ENCODE results near the gene ADGRB3. TPM values are rescaled to one million over a fixed set of nuclear protein-coding genes. Genes with fewer than 3 reads are reported as not detected.
A peak's percentile ranks its signal among the peaks of the same experiment; 100 is the strongest.

The ADGRB3 gene
- total and polyA plus RNA-seq, 5 experiments from 2014 or later: not detected

GRCh38 chr6:69216127-69216526 is 581.0 kb downstream of the ADGRB3 start:
- no peak overlapping the region for H3K4me3 Mint-ChIP-seq

GRCh38 chr6:69217343-69217742 is 582.3 kb downstream of the ADGRB3 start:
- POLR2A ChIA-PET: no interaction called here
- Mint-ChIP-seq H3K4me1 (no peaks in the 10 kb centered on the region), H3K27ac (no peak overlapping the region), H3K27me3 (no peaks in the 10 kb centered on the region), H3K9me3 (peaks cover 0 to 3% (median 0%) of the 10 kb centered on the region in 9 donors), H3K36me3 (no peaks in the 10 kb centered on the region), H3K4me3 (no peak overlapping the region)
- no peak for ATAC-seq
- no peak for DNase-seq

More at GRCh38 chr6:69216127-69216526, 581.0 kb downstream of the ADGRB3 start:
- Mint-ChIP-seq H3K27ac (no peak overlapping the region), H3K27me3 (no peaks in the 10 kb centered on the region), H3K36me3 (no peaks in the 10 kb centered on the region), H3K9me3 (peaks cover 0 to 3% (median 0%) of the 10 kb centered on the region in 9 donors), H3K4me1 (no peaks in the 10 kb centered on the region)
- POLR2A ChIA-PET: no interaction called here
- no peak for ATAC-seq
- no peak for DNase-seq

GRCh38 chr6:69220375-69220774 is 585.3 kb downstream of the ADGRB3 start:
- H3K27me3 Mint-ChIP-seq: no peaks in the 10 kb centered on the region
- no peak for DNase-seq
- no peaks in the 10 kb centered on the region for H3K4me1 Mint-ChIP-seq
- POLR2A ChIA-PET: no interaction called here
- H3K9me3 Mint-ChIP-seq: no peaks in the 10 kb centered on the region
- H3K27ac Mint-ChIP-seq: no peak overlapping the region
- ATAC-seq: no peak
- no peaks in the 10 kb centered on the region for H3K36me3 Mint-ChIP-seq
- H3K4me3 Mint-ChIP-seq: no peak overlapping the region

DNA sequence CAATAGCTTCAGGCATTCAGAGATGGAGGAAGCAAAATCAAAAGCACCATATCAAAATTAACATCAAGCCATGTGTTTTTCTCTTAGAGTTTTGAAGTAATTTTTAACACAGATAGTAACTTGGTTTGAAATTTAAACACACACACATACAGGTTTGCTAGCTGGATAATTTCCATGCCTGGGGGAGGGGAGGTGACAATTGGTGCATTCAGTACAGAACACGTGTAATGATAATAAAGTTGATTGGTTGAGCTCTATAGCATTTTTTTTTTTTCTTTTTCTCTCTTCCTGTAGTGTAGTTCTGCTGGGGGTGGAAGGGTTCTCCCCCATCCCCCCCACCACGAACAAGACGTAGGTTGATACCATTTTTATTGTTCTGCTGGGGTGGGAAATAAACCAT is 596.9 kb downstream of the ADGRB3 start:
- ATAC-seq (no peak), DNase-seq (no peak)
- Mint-ChIP-seq H3K9me3 (peaks cover 2 to 18% (median 7%) of the 10 kb centered on the region in 9 donors), H3K4me3 (no peak overlapping the region), H3K4me1 (no peaks in the 10 kb centered on the region), H3K36me3 (peaks cover 0 to 5% (median 0%) of the 10 kb centered on the region in 3 donors), H3K27ac (no peak overlapping the region), H3K27me3 (peaks cover 0 to 9% (median 3%) of the 10 kb centered on the region in 5 donors)
- POLR2A ChIA-PET: no interaction called here

DNA sequence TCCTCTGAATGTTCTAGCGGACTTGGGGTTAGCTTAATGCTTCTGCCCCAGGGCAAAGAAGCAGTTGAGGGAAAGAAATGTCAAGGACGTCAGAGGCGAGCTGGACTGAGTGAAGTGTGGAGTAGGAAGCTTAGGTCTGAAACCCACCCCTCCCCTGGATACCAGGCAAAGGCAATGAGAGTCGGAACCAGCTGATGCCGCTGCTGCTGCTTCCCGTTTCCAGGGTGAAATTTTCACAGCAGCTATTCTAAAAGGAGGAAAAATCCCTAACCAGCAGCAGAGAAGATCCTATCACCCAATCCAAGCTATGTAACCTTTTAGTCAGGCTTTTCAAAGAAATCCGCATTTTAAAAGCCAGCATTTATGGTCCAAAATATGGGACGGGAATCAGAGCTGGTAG is 597.4 kb downstream of the ADGRB3 start:
- peaks cover 0 to 9% (median 3%) of the 10 kb centered on the region in 5 donors for H3K27me3 Mint-ChIP-seq
- H3K36me3 Mint-ChIP-seq: peaks cover 0 to 5% (median 0%) of the 10 kb centered on the region in 3 donors
- no peak for DNase-seq
- peaks cover 2 to 18% (median 6%) of the 10 kb centered on the region in 9 donors for H3K9me3 Mint-ChIP-seq
- H3K27ac Mint-ChIP-seq: no peak overlapping the region
- POLR2A ChIA-PET: no interaction called here
- ATAC-seq: no peak
- no peak overlapping the region for H3K4me3 Mint-ChIP-seq
- no peaks in the 10 kb centered on the region for H3K4me1 Mint-ChIP-seq

- ATAC-seq (no peak), DNase-seq (peak in 4 of 10 donors; percentile 3 to 19 (median 15))
- H3K36me3 Mint-ChIP-seq: peaks cover 0 to 5% (median 0%) of the 10 kb centered on the region in 3 donors
- H3K4me3 Mint-ChIP-seq: no peak overlapping the region
- H3K27ac Mint-ChIP-seq: no peak overlapping the region
- peaks cover under 1 to 18% (median 5%) of the 10 kb centered on the region in 9 donors for H3K9me3 Mint-ChIP-seq
- H3K4me1 Mint-ChIP-seq: no peaks in the 10 kb centered on the region
- POLR2A ChIA-PET: no interaction called here
- peaks cover 0 to 9% (median 3%) of the 10 kb centered on the region in 5 donors for H3K27me3 Mint-ChIP-seq
These were observed 597.9 kb downstream of the ADGRB3 start for GRCh38 chr6:69232911-69233448.

DNA sequence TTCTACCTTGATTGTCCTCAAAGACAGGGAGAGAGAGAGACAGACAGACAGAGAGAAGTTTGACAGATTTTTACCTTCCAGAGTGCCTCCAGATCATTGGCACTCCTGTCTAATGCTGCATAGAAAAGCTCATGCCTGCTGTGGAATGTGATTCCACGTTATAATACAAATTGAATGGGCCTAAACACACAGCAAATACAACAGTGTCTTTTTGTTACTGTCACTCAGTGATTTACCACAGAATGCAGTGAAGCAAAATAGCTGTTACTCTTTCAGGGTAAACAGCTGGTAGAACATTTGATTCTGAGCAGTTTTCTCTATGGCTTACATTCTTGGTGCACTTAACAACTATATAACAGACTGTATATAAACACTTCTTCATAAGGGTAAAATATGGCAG is 603.0 kb downstream of the ADGRB3 start:
- POLR2A ChIA-PET: no interaction called here
- DNase-seq: no peak
- no peak for ATAC-seq
- H3K27ac Mint-ChIP-seq: no peak overlapping the region
- H3K4me1 Mint-ChIP-seq: no peaks in the 10 kb centered on the region
- peaks cover 0 to 5% (median 2%) of the 10 kb centered on the region in 9 donors for H3K9me3 Mint-ChIP-seq
- H3K4me3 Mint-ChIP-seq: no peak overlapping the region
- H3K36me3 Mint-ChIP-seq: peaks cover 0 to 3% (median 0%) of the 10 kb centered on the region in 3 donors
- H3K27me3 Mint-ChIP-seq: no peaks in the 10 kb centered on the region

DNA sequence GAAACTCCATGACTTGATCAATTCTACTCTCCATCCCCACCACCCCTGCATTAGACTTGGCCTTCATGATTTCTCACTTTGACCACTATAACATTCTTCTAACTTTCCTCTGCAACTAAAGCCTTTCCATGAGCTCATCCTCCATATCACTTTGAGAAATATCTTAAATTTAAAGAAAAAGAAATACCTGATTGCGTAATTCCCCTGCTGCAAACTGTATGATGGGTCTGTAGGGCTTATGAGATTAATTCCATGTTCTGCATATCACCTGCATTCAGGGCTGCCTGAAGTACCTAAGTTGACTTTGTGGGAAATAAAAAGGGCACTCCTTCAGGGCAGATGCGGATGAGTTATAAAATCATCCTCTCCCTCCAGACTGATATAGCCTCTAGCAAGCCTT is 611.9 kb downstream of the ADGRB3 start:
- no peak overlapping the region for H3K27ac Mint-ChIP-seq
- H3K36me3 Mint-ChIP-seq: no peaks in the 10 kb centered on the region
- H3K4me1 Mint-ChIP-seq: no peaks in the 10 kb centered on the region
- no peaks in the 10 kb centered on the region for H3K9me3 Mint-ChIP-seq
- no peaks in the 10 kb centered on the region for H3K27me3 Mint-ChIP-seq
- no peak overlapping the region for H3K4me3 Mint-ChIP-seq
- DNase-seq (no peak), ATAC-seq (no peak)
- POLR2A ChIA-PET: no interaction called here

DNA sequence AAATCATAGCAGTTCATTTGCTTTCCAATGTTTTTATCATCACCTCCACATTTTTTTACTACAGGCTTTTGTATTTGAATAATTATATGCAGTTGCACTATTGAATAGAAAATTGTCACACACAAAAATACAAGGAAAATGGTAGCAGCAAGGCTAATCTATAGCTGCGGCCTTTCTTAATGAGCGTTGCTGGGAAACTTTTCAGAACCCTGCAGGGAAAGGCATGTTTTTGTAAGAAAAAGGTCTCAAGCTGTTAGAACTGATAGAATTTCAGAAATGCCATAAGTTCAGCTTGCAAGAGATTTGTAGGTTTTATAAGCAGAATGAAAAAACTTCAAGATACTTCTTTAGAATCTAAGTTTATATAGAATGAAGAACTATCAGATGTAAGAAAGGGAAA is 625.9 kb downstream of the ADGRB3 start:
- H3K27ac Mint-ChIP-seq: no peak overlapping the region
- H3K4me3 Mint-ChIP-seq: no peak overlapping the region
- peaks cover 0 to 6% (median 0%) of the 10 kb centered on the region in 3 donors for H3K36me3 Mint-ChIP-seq
- no peaks in the 10 kb centered on the region for H3K4me1 Mint-ChIP-seq
- POLR2A ChIA-PET: no interaction called here
- DNase-seq (no peak), ATAC-seq (no peak)
- peaks cover 0 to 1% (median 0%) of the 10 kb centered on the region in 5 donors for H3K27me3 Mint-ChIP-seq
- H3K9me3 Mint-ChIP-seq: peaks cover 0 to 11% (median 0%) of the 10 kb centered on the region in 9 donors

- no peaks in the 10 kb centered on the region for H3K4me1 Mint-ChIP-seq
- H3K27ac Mint-ChIP-seq: no peak overlapping the region
- H3K27me3 Mint-ChIP-seq: peaks cover 0 to 1% (median 0%) of the 10 kb centered on the region in 5 donors
- POLR2A ChIA-PET: no interaction called here
- peaks cover 0 to 4% (median 0%) of the 10 kb centered on the region in 9 donors for H3K9me3 Mint-ChIP-seq
- ATAC-seq (no peak), DNase-seq (no peak)
- no peaks in the 10 kb centered on the region for H3K36me3 Mint-ChIP-seq
- H3K4me3 Mint-ChIP-seq: no peak overlapping the region
These were observed 628.2 kb downstream of the ADGRB3 start for GRCh38 chr6:69263297-69263696.

GRCh38 chr6:69265090-69265489 is 630.0 kb downstream of the ADGRB3 start:
- Mint-ChIP-seq H3K4me1 (no peaks in the 10 kb centered on the region), H3K4me3 (no peak overlapping the region), H3K27ac (no peak overlapping the region), H3K27me3 (peaks cover 0 to 1% (median 0%) of the 10 kb centered on the region in 5 donors), H3K9me3 (peaks cover 0 to 2% (median 0%) of the 10 kb centered on the region in 9 donors), H3K36me3 (no peaks in the 10 kb centered on the region)
- DNase-seq (no peak), ATAC-seq (no peak)
- POLR2A ChIA-PET: no interaction called here

GRCh38 chr6:69265706-69266105 is 630.6 kb downstream of the ADGRB3 start:
- Mint-ChIP-seq H3K9me3 (peaks cover 0 to 2% (median 0%) of the 10 kb centered on the region in 9 donors), H3K4me3 (no peak overlapping the region), H3K27ac (no peak overlapping the region), H3K4me1 (no peaks in the 10 kb centered on the region), H3K36me3 (no peaks in the 10 kb centered on the region), H3K27me3 (peaks cover 0 to 1% (median 0%) of the 10 kb centered on the region in 5 donors)
- DNase-seq (no peak), ATAC-seq (no peak)
- POLR2A ChIA-PET: no interaction called here

- POLR2A ChIA-PET: no interaction called here
- H3K4me1 Mint-ChIP-seq: no peaks in the 10 kb centered on the region
- H3K36me3 Mint-ChIP-seq: no peaks in the 10 kb centered on the region
- ATAC-seq: no peak
- H3K4me3 Mint-ChIP-seq: no peak overlapping the region
- peaks cover 0 to 13% (median 3%) of the 10 kb centered on the region in 9 donors for H3K9me3 Mint-ChIP-seq
- no peaks in the 10 kb centered on the region for H3K27me3 Mint-ChIP-seq
- no peak overlapping the region for H3K27ac Mint-ChIP-seq
- no peak for DNase-seq
These were observed 641.1 kb downstream of the ADGRB3 start for GRCh38 chr6:69276204-69276603.

DNA sequence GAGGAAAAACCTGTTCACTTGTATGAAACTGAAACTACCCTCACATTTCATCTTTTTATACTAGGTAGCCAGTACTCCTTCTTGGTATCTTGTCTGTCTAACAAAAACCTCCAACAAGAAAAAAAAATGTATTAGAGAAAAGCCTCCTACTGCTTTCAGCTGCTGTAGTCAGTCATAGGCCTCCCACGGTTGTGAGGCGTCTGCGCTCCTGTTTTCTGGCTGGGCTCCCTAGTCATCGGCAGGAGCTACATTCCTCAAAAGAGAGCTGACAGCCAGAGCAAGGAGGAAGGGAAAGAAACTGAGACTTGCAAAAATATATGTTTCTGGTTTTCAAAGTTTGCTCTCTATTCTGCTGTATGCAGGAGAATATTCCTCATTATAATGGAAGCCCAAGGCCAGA is 644.7 kb downstream of the ADGRB3 start:
- Mint-ChIP-seq H3K27ac (no peak overlapping the region), H3K4me3 (no peak overlapping the region), H3K27me3 (no peaks in the 10 kb centered on the region), H3K9me3 (peaks cover 0 to 13% (median 0%) of the 10 kb centered on the region in 9 donors), H3K4me1 (no peaks in the 10 kb centered on the region), H3K36me3 (no peaks in the 10 kb centered on the region)
- ATAC-seq (no peak), DNase-seq (no peak)
- POLR2A ChIA-PET: no interaction called here

Data from naive thymus-derived CD8-positive, alpha-beta T cell (primary cell).